Measurements from ENCODE around the gene CXCL12.

Gene CXCL12

DNA sequence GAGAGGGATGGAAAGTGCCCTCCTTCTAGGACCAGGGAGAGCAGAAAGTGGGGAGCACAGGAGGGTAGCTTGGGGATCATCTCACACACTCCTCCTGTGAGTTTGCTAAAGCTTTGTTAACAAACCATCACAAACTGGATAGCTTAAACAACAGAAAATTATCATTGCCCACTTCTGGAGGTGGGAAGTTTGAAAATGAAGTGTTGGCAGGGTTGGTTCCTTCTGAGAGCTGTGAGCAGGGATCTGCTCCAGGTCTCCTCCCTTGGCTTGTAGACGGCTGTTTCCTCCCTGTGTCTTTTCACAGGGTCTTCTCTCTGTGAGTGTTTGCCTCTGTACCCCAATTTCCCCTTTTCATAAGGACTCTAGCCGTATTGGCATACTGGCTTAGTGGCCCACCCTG, 32.0 kb upstream of the CXCL12 start:
- TF ChIP-seq, protein P1, sequence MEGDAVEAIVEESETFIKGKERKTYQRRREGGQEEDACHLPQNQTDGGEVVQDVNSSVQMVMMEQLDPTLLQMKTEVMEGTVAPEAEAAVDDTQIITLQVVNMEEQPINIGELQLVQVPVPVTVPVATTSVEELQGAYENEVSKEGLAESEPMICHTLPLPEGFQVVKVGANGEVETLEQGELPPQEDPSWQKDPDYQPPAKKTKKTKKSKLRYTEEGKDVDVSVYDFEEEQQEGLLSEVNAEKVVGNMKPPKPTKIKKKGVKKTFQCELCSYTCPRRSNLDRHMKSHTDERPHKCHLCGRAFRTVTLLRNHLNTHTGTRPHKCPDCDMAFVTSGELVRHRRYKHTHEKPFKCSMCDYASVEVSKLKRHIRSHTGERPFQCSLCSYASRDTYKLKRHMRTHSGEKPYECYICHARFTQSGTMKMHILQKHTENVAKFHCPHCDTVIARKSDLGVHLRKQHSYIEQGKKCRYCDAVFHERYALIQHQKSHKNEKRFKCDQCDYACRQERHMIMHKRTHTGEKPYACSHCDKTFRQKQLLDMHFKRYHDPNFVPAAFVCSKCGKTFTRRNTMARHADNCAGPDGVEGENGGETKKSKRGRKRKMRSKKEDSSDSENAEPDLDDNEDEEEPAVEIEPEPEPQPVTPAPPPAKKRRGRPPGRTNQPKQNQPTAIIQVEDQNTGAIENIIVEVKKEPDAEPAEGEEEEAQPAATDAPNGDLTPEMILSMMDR (IDR thresholded peaks at IDR 0.05; ENCODE audit: low read depth, low read length): no peak
- TF ChIP-seq EZH2phosphoT487 (IDR thresholded peaks at IDR 0.05; ENCODE audit: low read depth): no peak
- Histone ChIP-seq H3K4me3 (ENCODE audit: low read length) (no peak overlapping the region), H3K4me2 (ENCODE audit: low read length) (no peak overlapping the region), H3K27me3 (ENCODE audit: low read depth, low read length) (no peaks in the 10 kb centered on the region), H3K4me1 (ENCODE audit: low read length) (0 out of 2 replicates have a peak, but pooled peaks cover 3% of the 10 kb centered on the region), H3K27ac (ENCODE audit: low read length) (no peak overlapping the region), H3K9ac (ENCODE audit: low read length) (no peak overlapping the region), H3K9me3 (ENCODE audit: insufficient read depth, low read length) (no peaks in the 10 kb centered on the region), H4K20me1 (ENCODE audit: insufficient read depth, low read length) (no peaks in the 10 kb centered on the region), H2AFZ (ENCODE audit: low read depth, low read length) (no peak overlapping the region), H3K79me2 (ENCODE audit: low read length) (no peaks in the 10 kb centered on the region), H3K36me3 (replicated peaks; ENCODE audit: low read depth, low read length) (no peaks in the 10 kb centered on the region)

DNA sequence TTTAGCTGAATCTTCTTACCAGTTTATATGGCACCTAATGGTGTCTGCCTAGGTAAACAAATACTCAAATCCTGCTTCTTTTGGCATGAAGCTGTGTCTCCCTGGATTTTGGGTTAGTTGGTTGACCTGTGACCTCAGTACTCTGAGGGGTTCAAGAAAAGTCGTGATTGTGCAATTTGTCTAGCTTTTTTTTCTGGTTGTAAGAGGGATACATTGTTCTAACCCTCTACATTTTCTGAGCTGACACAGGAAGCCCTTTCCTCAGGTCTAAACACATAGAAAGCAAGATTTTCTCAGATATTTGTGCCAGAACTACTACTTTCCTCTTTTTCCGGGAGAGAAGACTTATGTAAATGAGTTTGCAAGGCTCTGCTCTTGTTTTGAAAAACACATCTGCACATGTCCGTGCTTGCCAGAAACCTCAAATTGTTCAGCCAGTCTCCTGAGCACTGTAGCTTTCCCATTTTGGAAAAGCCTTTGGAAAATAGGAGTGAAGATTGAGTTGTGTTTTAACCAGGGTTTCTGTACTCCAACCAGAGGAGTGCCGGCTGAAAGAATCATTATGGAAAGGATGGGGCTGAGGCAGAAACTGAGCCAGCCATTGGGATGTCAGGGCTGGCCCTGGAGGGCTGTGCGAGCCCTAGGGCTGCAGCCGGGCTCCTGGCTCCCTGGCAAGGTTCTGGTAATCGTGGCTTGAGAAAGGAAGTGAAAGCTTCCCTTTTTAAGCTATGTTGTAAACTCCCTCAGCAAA, 31.3 kb upstream of the CXCL12 start:
- Histone ChIP-seq H3K4me1 (ENCODE audit: low read length) (0 out of 2 replicates have a peak, but pooled peaks cover 3% of the 10 kb centered on the region), H3K36me3 (replicated peaks; ENCODE audit: low read depth, low read length) (no peaks in the 10 kb centered on the region), H3K9me3 (ENCODE audit: insufficient read depth, low read length) (no peaks in the 10 kb centered on the region), H3K4me2 (ENCODE audit: low read length) (no peak overlapping the region), H3K79me2 (ENCODE audit: low read length) (no peaks in the 10 kb centered on the region), H3K9ac (ENCODE audit: low read length) (no peak overlapping the region), H3K27me3 (ENCODE audit: low read depth, low read length) (no peaks in the 10 kb centered on the region), H3K4me3 (ENCODE audit: low read length) (no peak overlapping the region), H2AFZ (ENCODE audit: low read depth, low read length) (no peak overlapping the region), H4K20me1 (ENCODE audit: insufficient read depth, low read length) (no peaks in the 10 kb centered on the region), H3K27ac (ENCODE audit: low read length) (no peak overlapping the region)
- no peak for TF ChIP-seq EZH2phosphoT487 (IDR thresholded peaks at IDR 0.05; ENCODE audit: low read depth)
- TF ChIP-seq, protein P1 (IDR thresholded peaks at IDR 0.05; ENCODE audit: low read depth, low read length): no peak

DNA sequence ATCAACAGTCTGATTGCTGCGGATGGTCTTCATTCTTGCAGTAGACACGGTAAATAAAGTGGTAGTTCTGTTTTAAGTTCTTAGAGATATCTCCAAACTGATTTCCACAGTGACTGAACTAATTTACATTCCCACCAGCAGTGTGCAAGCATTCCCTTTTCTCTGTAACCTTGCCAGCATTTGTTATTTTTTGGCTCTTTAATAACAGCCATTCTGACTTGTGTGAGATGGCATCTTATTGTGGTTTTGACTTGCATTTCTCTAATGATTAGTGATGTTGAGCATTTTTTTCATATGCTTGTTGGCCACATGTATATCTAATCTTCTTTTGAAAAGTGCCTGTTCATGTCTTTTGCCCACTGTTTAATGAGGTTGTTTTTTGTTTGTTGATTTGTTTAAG, 30.2 kb upstream of the CXCL12 start:
- Histone ChIP-seq H3K36me3 (replicated peaks; ENCODE audit: low read depth, low read length) (no peaks in the 10 kb centered on the region), H3K4me2 (ENCODE audit: low read length) (no peak overlapping the region), H3K4me3 (ENCODE audit: low read length) (no peak overlapping the region), H3K9ac (ENCODE audit: low read length) (no peak overlapping the region), H3K79me2 (ENCODE audit: low read length) (no peaks in the 10 kb centered on the region), H3K27ac (ENCODE audit: low read length) (no peak overlapping the region), H3K9me3 (ENCODE audit: insufficient read depth, low read length) (no peaks in the 10 kb centered on the region), H4K20me1 (ENCODE audit: insufficient read depth, low read length) (no peaks in the 10 kb centered on the region), H3K4me1 (ENCODE audit: low read length) (0 out of 2 replicates have a peak, but pooled peaks cover 3% of the 10 kb centered on the region), H3K27me3 (ENCODE audit: low read depth, low read length) (no peaks in the 10 kb centered on the region), H2AFZ (ENCODE audit: low read depth, low read length) (no peak overlapping the region)
- TF ChIP-seq, protein P1 (IDR thresholded peaks at IDR 0.05; ENCODE audit: low read depth, low read length): no peak
- no peak for TF ChIP-seq EZH2phosphoT487 (IDR thresholded peaks at IDR 0.05; ENCODE audit: low read depth)

DNA sequence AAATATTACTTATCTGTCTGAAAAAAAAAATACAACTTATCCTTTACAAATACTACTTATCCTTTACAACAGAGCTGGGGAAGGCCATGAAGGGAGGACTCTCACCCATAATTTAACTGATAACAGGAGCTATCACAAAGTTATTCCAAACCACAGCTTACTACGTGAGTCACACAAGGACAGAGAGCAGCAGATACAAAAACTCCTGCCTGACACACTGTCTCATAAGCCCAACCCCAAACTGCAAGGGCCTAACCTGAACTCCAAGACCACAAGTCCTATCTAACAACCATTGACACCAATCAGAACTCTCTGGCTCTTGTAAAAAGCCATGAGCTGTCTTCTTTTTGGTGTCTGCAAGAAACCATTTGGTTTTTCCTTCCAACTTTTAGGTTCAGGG, 28.5 kb upstream of the CXCL12 start:
- 0 out of 2 replicates have a peak, but pooled peaks cover 3% of the 10 kb centered on the region for H3K4me1 ChIP-seq (ENCODE audit: low read length)
- no peak overlapping the region for H2AFZ ChIP-seq (ENCODE audit: low read depth, low read length)
- H3K9me3 ChIP-seq (ENCODE audit: insufficient read depth, low read length): no peaks in the 10 kb centered on the region
- H3K4me2 ChIP-seq (ENCODE audit: low read length): no peak overlapping the region
- H3K36me3 ChIP-seq (replicated peaks; ENCODE audit: low read depth, low read length): no peaks in the 10 kb centered on the region
- no peak overlapping the region for H3K4me3 ChIP-seq (ENCODE audit: low read length)
- no peak overlapping the region for H3K27ac ChIP-seq (ENCODE audit: low read length)
- H3K27me3 ChIP-seq (ENCODE audit: low read depth, low read length): no peaks in the 10 kb centered on the region
- no peaks in the 10 kb centered on the region for H4K20me1 ChIP-seq (ENCODE audit: insufficient read depth, low read length)
- H3K79me2 ChIP-seq (ENCODE audit: low read length): no peaks in the 10 kb centered on the region
- no peak overlapping the region for H3K9ac ChIP-seq (ENCODE audit: low read length)
- TF ChIP-seq, protein P1 (IDR thresholded peaks at IDR 0.05; ENCODE audit: low read depth, low read length): no peak
- TF ChIP-seq EZH2phosphoT487 (IDR thresholded peaks at IDR 0.05; ENCODE audit: low read depth): no peak

Data from OCI-LY3 (cell line).